Limb (tissue), 2 donors: ENCODE measurements around the gene KHDC4.

Source experiments
- DNase-seq, 2 donors: peaks; one replicate each; pipeline ENCODE4 v3.0.0-alpha.2; 2016; ENCODE audit errors: extremely low spot score in 2 of 2

Gene KHDC4

GRCh38 chr1:155864393-155864792 is 69.8 kb downstream of the KHDC4 start:
- DNase-seq, result no peak
